ENCODE measurements around the gene FKBP4.

GRCh38 chr12:2768224-2768961 lies 26.4 kb upstream of the FKBP4 start:
- no peak for TF ChIP-seq EZH2 (IDR thresholded peaks at IDR 0.05; ENCODE audit: low read depth)
- TF ChIP-seq CTCF (conservative IDR thresholded peaks at IDR 0.05), result no peak

Data from PC-9 (cell line).